Measurements from ENCODE around the gene IFIT3.

- TF ChIP-seq CTCF (conservative IDR thresholded peaks at IDR 0.05), result no peak
- TF ChIP-seq ZFX (IDR thresholded peaks at IDR 0.05), result no peak
Measured at GRCh38 chr10:89341649-89342048, 13.9 kb downstream of the IFIT3 start.

Measured in C4-2B (cell line).